K562 (cell line): ENCODE data around the gene DHCR7. TPM values are rescaled to one million over a fixed set of nuclear protein-coding genes. Genes with fewer than 3 reads are reported as not detected.

Source experiments
- ATAC-seq: fragments of 200-7000 bp; cut with Tn5 transposase; 3 replicates; pipeline ENCODE4 v1.9.1; 2020; ENCODE audit warnings: moderate library complexity
- BruUV-seq: library from RNA; stranded (reverse); fragments of 400-500 nt; replicated peaks from 2 replicates; lab custom pipeline; 2021; lab: Mats Ljungman, UMichigan
- CTCF ChIA-PET: fragments of 300-600 bp; formaldehyde crosslinking; extraction: SDS; loops from one replicate; lab custom pipeline; 2021; ENCODE audit warnings: low intra/inter-chr PET ratio; lab: Yijun Ruan, JAX
- POLR2A ChIA-PET: fragments of 300-600, 350-650 bp; sonication (Branson Sonifier 250); formaldehyde crosslinking; extraction: SDS; loops from one replicate; lab custom pipeline; 2021; ENCODE audit warnings: antibody characterized with exemption, inconsistent platforms; lab: Yijun Ruan, JAX
- DNase-seq, 4 experiments: peaks; one replicate each; pipeline versions ENCODE4 v3.0.0 to v3.0.0-alpha.2; 2011 to 2018; ENCODE audit warnings: low spot score in 3 of 4, mixed read lengths in 3 of 4; ENCODE audit errors: extremely low read depth in 1 of 4
- FAIRE-seq: peaks from 2 replicates; lab custom pipeline; 2011; peaks lifted over from hg19 to GRCh38; lab: Jason Lieb, UNC
- H2AFZ ChIP-seq: 2 replicates; pipeline ENCODE4 v1.6.0; 2011; ENCODE audit warnings: low read depth, low read length, control low read depth, inconsistent platforms
- H3K27ac ChIP-seq: fragments of 200-600 bp; 3 replicates; pipeline ENCODE4 v1.8.0; 2011; ENCODE audit warnings: low read depth, mild to moderate bottlenecking, control low read depth, inconsistent platforms, low read length, moderate library complexity, mixed read lengths; ENCODE audit errors: extremely low read depth
- H3K27me3 ChIP-seq, 2 experiments: fragments of 300-600 bp in 1 of 2; 2 replicates in 1 of 2; 3 replicates in 1 of 2; pipeline versions ENCODE4 v1.6.0 to v1.8.0; 2011; ENCODE audit warnings: inconsistent platforms in 2 of 2, low read length in 2 of 2, mild to moderate bottlenecking in 1 of 2, mixed read lengths in 1 of 2, moderate library complexity in 1 of 2; ENCODE audit not compliant: control insufficient read depth in 2 of 2, insufficient read depth in 2 of 2
- H3K36me3 ChIP-seq: fragments of 300-600 bp; 3 replicates; pipeline ENCODE4 v1.8.0; 2011; ENCODE audit warnings: mild to moderate bottlenecking, low read length, inconsistent platforms; ENCODE audit not compliant: control insufficient read depth, insufficient read depth
- H3K4me1 ChIP-seq, 2 experiments: fragments of 200-600 bp in 1 of 2; replicated peaks in 1 of 2; 2 replicates in 1 of 2; 3 replicates in 1 of 2; pipeline versions ENCODE4 v1.5.1 to v1.8.0; 2011; ENCODE audit warnings: inconsistent platforms in 2 of 2, low read length in 2 of 2, mild to moderate bottlenecking in 1 of 2, mixed read lengths in 1 of 2, moderate library complexity in 1 of 2; ENCODE audit not compliant: control insufficient read depth in 2 of 2, insufficient read depth in 2 of 2
- H3K4me2 ChIP-seq: 2 replicates; pipeline ENCODE4 v1.6.1; 2011; ENCODE audit warnings: low read length, control low read depth, inconsistent platforms, mixed read lengths; ENCODE audit not compliant: insufficient read depth
- H3K4me3 ChIP-seq: fragments of 200-600 bp; sonication (generic), shearing (Covaris generic); 2 replicates; pipeline ENCODE4 v1.5.1; 2016; ENCODE audit warnings: control low read depth, inconsistent platforms
- H3K79me2 ChIP-seq: fragments of 200-600 bp; 3 replicates; pipeline ENCODE4 v1.8.0; 2011; ENCODE audit warnings: low read length, inconsistent platforms; ENCODE audit not compliant: control insufficient read depth, insufficient read depth
- H3K9ac ChIP-seq, 2 experiments: 2 replicates each; pipeline versions ENCODE4 v1.6.0 to v1.6.1; 2011; ENCODE audit warnings: low read depth in 2 of 2, low read length in 2 of 2, control low read depth in 1 of 2, inconsistent platforms in 1 of 2, mild to moderate bottlenecking in 1 of 2, mixed read lengths in 1 of 2; ENCODE audit not compliant: insufficient read depth in 1 of 2
- H3K9me1 ChIP-seq: one replicate; pipeline ENCODE4 v1.6.0; 2011; ENCODE audit warnings: inconsistent platforms, mild to moderate bottlenecking, low read length, moderate library complexity; ENCODE audit not compliant: control insufficient read depth, insufficient read depth
- H3K9me3 ChIP-seq: replicated peaks from 2 replicates; pipeline ENCODE4 v1.5.1; 2011; ENCODE audit warnings: low read depth, low read length, inconsistent platforms; ENCODE audit not compliant: control insufficient read depth, insufficient read depth
- H4K20me1 ChIP-seq: replicated peaks from 2 replicates; pipeline ENCODE4 v1.6.1; 2011; ENCODE audit warnings: low read length, inconsistent platforms, mixed read lengths; ENCODE audit not compliant: control insufficient read depth, insufficient read depth
- EZH2 ChIP-seq: IDR thresholded peaks from 2 replicates; pipeline ENCODE4 v1.6.1; 2012; ENCODE audit warnings: low read depth, mild to moderate bottlenecking, inconsistent platforms, low read length, borderline replicate concordance
- HNRNPLL ChIP-seq: fragments of 200-400 bp; formaldehyde crosslinking; IDR thresholded peaks from 2 replicates; pipeline ENCODE4 v1.6.1; 2017; ENCODE audit warnings: low read length, low read depth, mild to moderate bottlenecking; ENCODE audit not compliant: poor library complexity, severe bottlenecking
- PHB ChIP-seq: fragments of 250-450 bp; sonication (Bioruptor Pico); IDR thresholded peaks from 2 replicates; pipeline ENCODE4 v1.5.0; 2021
- POLR2B ChIP-seq: fragments of 450-650 bp; IDR thresholded peaks from 2 replicates; pipeline ENCODE4 v1.6.1; 2018; ENCODE audit warnings: low read depth; ENCODE audit not compliant: partially characterized antibody
- RBM17 ChIP-seq: fragments of 200-400 bp; formaldehyde crosslinking; IDR thresholded peaks from 2 replicates; pipeline ENCODE4 v1.6.1; 2017; ENCODE audit warnings: low read depth, mild to moderate bottlenecking, low read length, borderline replicate concordance
- SRSF3 ChIP-seq: fragments of 200-400 bp; formaldehyde crosslinking; IDR thresholded peaks from 2 replicates; pipeline ENCODE4 v1.6.1; 2016; ENCODE audit warnings: mild to moderate bottlenecking, low read length, moderate library complexity; ENCODE audit not compliant: insufficient read depth
- WGBS: fragments of 100-300 bp; shearing (Covaris generic); methylation state at CpG from one replicate; pipeline ENCODE4 v1.1.6; 2016; ENCODE audit warnings: low coverage, mixed read lengths; ENCODE audit not compliant: insufficient coverage; ENCODE audit errors: missing lambda C conversion rate; 5-methylcytosine and 5-hydroxymethylcytosine counted together
- in situ Hi-C: fragments of 300-500 bp; cut with MboI; formaldehyde crosslinking; loops from 4 replicates; pipeline ENCODE4 v1.15.0; 2018; ENCODE audit warnings: inconsistent platforms, mixed read lengths
- intact Hi-C: fragments of 100-400 bp; cut with micrococcal nuclease; formaldehyde crosslinking; loops from 2 replicates; pipeline ENCODE4 v1.14.2; 2022
- polyA plus RNA-seq, 8 experiments: library from polyadenylated mRNA; depleted of rRNA in 4 of 8; stranded (reverse) in 5 of 8; unstranded in 3 of 8; fragments of >200 nt; fragmentation: Nextera tagmentation in 2 of 8; fragmentation: Illumina TruSeq in 1 of 8; extraction: Ambion mirVana in 2 of 8; extraction: Trizol in 1 of 8; gene quantifications; 2 replicates each; pipeline versions ENCODE4 v1.2.1 to v1.2.3, GENCODE V29; 2011 to 2014; ENCODE audit warnings: inconsistent platforms in 1 of 8, missing spikeins in 1 of 8
- total RNA-seq, 7 experiments: library from RNA; depleted of rRNA in 6 of 7; stranded (reverse); fragments of >200 nt in 6 of 7; fragmentation: Illumina TruSeq in 2 of 7; extraction: Trizol in 2 of 7; gene quantifications; 2 replicates each; pipeline versions ENCODE4 v1.2.1 to v1.2.3, GENCODE V29; 2011 to 2021; ENCODE audit warnings: low replicate concordance in 1 of 7
- TF ChIP-seq, protein P1 (sequence below): fragments of 450-650 bp; formaldehyde crosslinking; conservative IDR thresholded peaks from 2 replicates; pipeline ENCODE4 v1.4.0; 2022; ENCODE audit warnings: mild to moderate bottlenecking, missing genetic modification characterization
- TF ChIP-seq, protein P2 (sequence below): fragments of 250-450 bp; sonication (Bioruptor Pico); IDR thresholded peaks from 2 replicates; pipeline ENCODE4 v1.4.0; 2020; ENCODE audit warnings: mild to moderate bottlenecking, moderate library complexity
- TF ChIP-seq, protein P3 (sequence below): fragments of 450-650 bp; IDR thresholded peaks from 2 replicates; pipeline ENCODE4 v1.7.0; 2016; ENCODE audit warnings: borderline replicate concordance

Gene DHCR7
- total and polyA plus RNA-seq, 9 of the 15 experiments (the other 6 are each of a cell fraction or from before 2014, with no cell fraction given): 8.4 to 192 (median 82.4) TPM

- TF ChIP-seq PHB (CRISPR knock-in tag) (no peak), SRSF3 (no peak), POLR2B (no peak)
- TF ChIP-seq, all 486 proteins: peak for 0
Observed at GRCh38 chr11:71478528-71478840, 30.3 kb upstream of the DHCR7 start (continued).

DNA sequence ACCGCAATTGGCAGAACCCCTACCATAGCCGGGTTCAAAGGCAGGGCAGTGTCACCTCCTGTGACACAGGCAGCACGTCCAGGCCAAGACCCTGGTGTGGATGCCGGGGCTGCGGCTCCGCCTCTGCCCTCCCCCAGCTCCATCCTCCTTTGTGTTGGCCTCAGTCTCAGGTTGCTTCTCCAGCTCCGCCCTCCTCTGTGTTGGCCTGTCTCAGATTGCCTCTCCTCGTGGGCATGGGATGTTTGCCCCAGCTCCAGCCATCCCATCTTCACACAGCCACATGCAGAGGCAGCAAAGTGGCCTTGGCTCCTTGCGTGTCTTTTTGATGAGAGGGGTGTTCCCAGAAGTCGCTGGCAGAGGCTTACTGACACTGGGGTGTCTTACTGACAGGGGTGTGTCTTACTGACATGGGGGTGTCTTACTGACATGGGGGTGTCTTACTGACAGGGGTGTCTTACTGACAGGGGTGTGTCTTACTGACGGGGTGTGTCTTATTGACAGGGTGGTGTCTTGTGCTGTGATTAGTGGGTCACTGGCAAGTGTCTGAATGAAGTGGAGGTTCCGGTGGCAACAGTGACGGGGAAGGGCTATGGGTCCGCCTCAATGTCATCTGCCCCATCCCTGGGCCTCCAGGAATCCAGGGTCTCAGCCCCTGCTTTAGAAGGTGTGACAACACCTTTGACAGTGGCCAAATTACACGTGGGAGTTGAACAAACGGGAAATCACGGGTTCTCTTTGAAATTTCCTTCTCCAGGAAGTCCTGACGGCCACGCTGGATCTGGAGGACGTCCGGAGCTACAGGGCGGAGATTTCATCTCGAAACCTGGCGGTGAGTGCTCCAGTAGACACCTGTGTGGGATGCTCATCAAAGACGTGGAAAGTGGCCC is 29.7 kb upstream of the DHCR7 start:
- Histone ChIP-seq H3K4me2 (no peak overlapping the region), H3K4me3 (no peak overlapping the region), H3K9me3 (no peaks in the 10 kb centered on the region), H3K9ac (no peak overlapping the region), H3K9me1 (no peaks in the 10 kb centered on the region), H3K27ac (no peak overlapping the region), H3K27me3 (no peaks in the 10 kb centered on the region), H4K20me1 (no peaks in the 10 kb centered on the region), H3K36me3 (peaks cover 75% of the 10 kb centered on the region; the same call in 2 of the 3 replicates), H3K4me1 (peaks cover 0 to 15% of the 10 kb centered on the region in 2 experiments; a peak in 3 of 5 replicates), H3K79me2 (no peaks in the 10 kb centered on the region), H2AFZ (no peak overlapping the region)
- 77% methylated on average over 23 of the region's 25 CpGs for WGBS
- ATAC-seq (no peak), DNase-seq (no peak), FAIRE-seq (no peak)
- CTCF ChIA-PET: no interaction called here
- in situ Hi-C loops: no loop called here
- BruUV-seq: no TSS peak
- POLR2A ChIA-PET: no interaction called here
- intact Hi-C loops: no loop called here
- TF ChIP-seq EZH2 (no peak), RBM17 (no peak), HNRNPLL (no peak)
- TF ChIP-seq, protein P1, sequence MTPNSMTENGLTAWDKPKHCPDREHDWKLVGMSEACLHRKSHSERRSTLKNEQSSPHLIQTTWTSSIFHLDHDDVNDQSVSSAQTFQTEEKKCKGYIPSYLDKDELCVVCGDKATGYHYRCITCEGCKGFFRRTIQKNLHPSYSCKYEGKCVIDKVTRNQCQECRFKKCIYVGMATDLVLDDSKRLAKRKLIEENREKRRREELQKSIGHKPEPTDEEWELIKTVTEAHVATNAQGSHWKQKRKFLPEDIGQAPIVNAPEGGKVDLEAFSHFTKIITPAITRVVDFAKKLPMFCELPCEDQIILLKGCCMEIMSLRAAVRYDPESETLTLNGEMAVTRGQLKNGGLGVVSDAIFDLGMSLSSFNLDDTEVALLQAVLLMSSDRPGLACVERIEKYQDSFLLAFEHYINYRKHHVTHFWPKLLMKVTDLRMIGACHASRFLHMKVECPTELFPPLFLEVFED: no peak
- TF ChIP-seq, protein P2, sequence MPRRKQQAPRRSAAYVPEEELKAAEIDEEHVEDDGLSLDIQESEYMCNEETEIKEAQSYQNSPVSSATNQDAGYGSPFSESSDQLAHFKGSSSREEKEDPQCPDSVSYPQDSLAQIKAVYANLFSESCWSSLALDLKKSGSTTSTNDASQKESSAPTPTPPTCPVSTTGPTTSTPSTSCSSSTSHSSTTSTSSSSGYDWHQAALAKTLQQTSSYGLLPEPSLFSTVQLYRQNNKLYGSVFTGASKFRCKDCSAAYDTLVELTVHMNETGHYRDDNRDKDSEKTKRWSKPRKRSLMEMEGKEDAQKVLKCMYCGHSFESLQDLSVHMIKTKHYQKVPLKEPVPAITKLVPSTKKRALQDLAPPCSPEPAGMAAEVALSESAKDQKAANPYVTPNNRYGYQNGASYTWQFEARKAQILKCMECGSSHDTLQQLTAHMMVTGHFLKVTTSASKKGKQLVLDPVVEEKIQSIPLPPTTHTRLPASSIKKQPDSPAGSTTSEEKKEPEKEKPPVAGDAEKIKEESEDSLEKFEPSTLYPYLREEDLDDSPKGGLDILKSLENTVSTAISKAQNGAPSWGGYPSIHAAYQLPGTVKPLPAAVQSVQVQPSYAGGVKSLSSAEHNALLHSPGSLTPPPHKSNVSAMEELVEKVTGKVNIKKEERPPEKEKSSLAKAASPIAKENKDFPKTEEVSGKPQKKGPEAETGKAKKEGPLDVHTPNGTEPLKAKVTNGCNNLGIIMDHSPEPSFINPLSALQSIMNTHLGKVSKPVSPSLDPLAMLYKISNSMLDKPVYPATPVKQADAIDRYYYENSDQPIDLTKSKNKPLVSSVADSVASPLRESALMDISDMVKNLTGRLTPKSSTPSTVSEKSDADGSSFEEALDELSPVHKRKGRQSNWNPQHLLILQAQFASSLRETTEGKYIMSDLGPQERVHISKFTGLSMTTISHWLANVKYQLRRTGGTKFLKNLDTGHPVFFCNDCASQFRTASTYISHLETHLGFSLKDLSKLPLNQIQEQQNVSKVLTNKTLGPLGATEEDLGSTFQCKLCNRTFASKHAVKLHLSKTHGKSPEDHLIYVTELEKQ (CRISPR knock-in tag): no peak
- TF ChIP-seq, protein P3, sequence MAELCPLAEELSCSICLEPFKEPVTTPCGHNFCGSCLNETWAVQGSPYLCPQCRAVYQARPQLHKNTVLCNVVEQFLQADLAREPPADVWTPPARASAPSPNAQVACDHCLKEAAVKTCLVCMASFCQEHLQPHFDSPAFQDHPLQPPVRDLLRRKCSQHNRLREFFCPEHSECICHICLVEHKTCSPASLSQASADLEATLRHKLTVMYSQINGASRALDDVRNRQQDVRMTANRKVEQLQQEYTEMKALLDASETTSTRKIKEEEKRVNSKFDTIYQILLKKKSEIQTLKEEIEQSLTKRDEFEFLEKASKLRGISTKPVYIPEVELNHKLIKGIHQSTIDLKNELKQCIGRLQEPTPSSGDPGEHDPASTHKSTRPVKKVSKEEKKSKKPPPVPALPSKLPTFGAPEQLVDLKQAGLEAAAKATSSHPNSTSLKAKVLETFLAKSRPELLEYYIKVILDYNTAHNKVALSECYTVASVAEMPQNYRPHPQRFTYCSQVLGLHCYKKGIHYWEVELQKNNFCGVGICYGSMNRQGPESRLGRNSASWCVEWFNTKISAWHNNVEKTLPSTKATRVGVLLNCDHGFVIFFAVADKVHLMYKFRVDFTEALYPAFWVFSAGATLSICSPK: no peak
